Astrocyte (in vitro differentiated cells and primary cell): ENCODE results near the gene COG5. TPM values are rescaled to one million over a fixed set of nuclear protein-coding genes. Genes with fewer than 3 reads are reported as not detected.

Experiments
- DNase-seq: peaks from one replicate; pipeline ENCODE4 v3.0.0-alpha.2; 2010; ENCODE audit warnings: low read depth
- FAIRE-seq: peaks from 2 replicates; lab custom pipeline; 2011; peaks lifted over from hg19 to GRCh38; lab: Jason Lieb, UNC
- H2AFZ ChIP-seq: 2 replicates; pipeline ENCODE4 v1.6.0; 2012; ENCODE audit warnings: low read depth, low read length, inconsistent platforms
- H3K27ac ChIP-seq: 2 replicates; pipeline ENCODE4 v1.5.1; 2011; ENCODE audit warnings: low read depth, low read length, inconsistent platforms
- H3K27me3 ChIP-seq: 2 replicates; pipeline ENCODE4 v1.6.0; 2011; ENCODE audit warnings: low read length, inconsistent platforms; ENCODE audit not compliant: insufficient read depth
- H3K36me3 ChIP-seq: 2 replicates; pipeline ENCODE4 v1.5.1; 2011; ENCODE audit warnings: low read length, inconsistent platforms; ENCODE audit not compliant: insufficient read depth
- H3K4me1 ChIP-seq: 2 replicates; pipeline ENCODE4 v1.5.1; 2011; ENCODE audit warnings: low read length, inconsistent platforms; ENCODE audit not compliant: insufficient read depth
- H3K4me2 ChIP-seq: 2 replicates; pipeline ENCODE4 v1.6.0; 2012; ENCODE audit warnings: low read length, inconsistent platforms
- H3K4me3 ChIP-seq: 2 replicates; pipeline ENCODE4 v1.5.1; 2011; ENCODE audit warnings: low read depth, mild to moderate bottlenecking, low read length, inconsistent platforms; ENCODE audit not compliant: insufficient read depth
- H3K79me2 ChIP-seq: 2 replicates; pipeline ENCODE4 v1.6.0; 2012; ENCODE audit warnings: mild to moderate bottlenecking, low read length, inconsistent platforms; ENCODE audit not compliant: insufficient read depth
- H3K9ac ChIP-seq: 2 replicates; pipeline ENCODE4 v1.6.0; 2012; ENCODE audit warnings: mild to moderate bottlenecking, low read length, inconsistent platforms
- H3K9me3 ChIP-seq: 2 replicates; pipeline ENCODE4 v1.5.1; 2012; ENCODE audit warnings: low read depth, mild to moderate bottlenecking, low read length, inconsistent platforms; ENCODE audit not compliant: insufficient read depth
- H4K20me1 ChIP-seq: 2 replicates; pipeline ENCODE4 v1.6.0; 2012; ENCODE audit warnings: low read length, inconsistent platforms; ENCODE audit not compliant: insufficient read depth
- H3K27ac Mint-ChIP-seq: one replicate; pipeline ENCODE4 v1.8.0; 2021; ENCODE audit warnings: mild to moderate bottlenecking, mixed read lengths; ENCODE audit not compliant: unreplicated experiment
- H3K27me3 Mint-ChIP-seq: one replicate; pipeline ENCODE4 v1.8.0; 2021; ENCODE audit warnings: low read depth, mixed read lengths; ENCODE audit not compliant: unreplicated experiment
- H3K36me3 Mint-ChIP-seq: one replicate; pipeline ENCODE4 v1.8.0; 2021; ENCODE audit warnings: low read depth, mixed read lengths; ENCODE audit not compliant: unreplicated experiment
- H3K4me1 Mint-ChIP-seq: one replicate; pipeline ENCODE4 v1.8.0; 2021; ENCODE audit warnings: low read depth, mixed read lengths; ENCODE audit not compliant: unreplicated experiment
- H3K4me3 Mint-ChIP-seq: one replicate; pipeline ENCODE4 v1.8.0; 2021; ENCODE audit warnings: mild to moderate bottlenecking, moderate library complexity, mixed read lengths; ENCODE audit not compliant: unreplicated experiment
- H3K9me3 Mint-ChIP-seq: one replicate; pipeline ENCODE4 v1.8.0; 2021; ENCODE audit warnings: mild to moderate bottlenecking, mixed read lengths; ENCODE audit not compliant: unreplicated experiment
- EZH2 ChIP-seq: IDR thresholded peaks from 2 replicates; pipeline ENCODE4 v1.6.1; 2012; ENCODE audit warnings: mild to moderate bottlenecking, low read length, inconsistent platforms; ENCODE audit not compliant: insufficient read depth
- total RNA-seq: library from RNA; stranded (reverse); gene quantifications from 2 replicates; pipeline ENCODE4 v1.2.1, GENCODE V29; 2021
- TF ChIP-seq, protein P1 (sequence below): IDR thresholded peaks from 2 replicates; pipeline ENCODE4 v1.5.1; 2011; ENCODE audit warnings: low read depth, mild to moderate bottlenecking, inconsistent platforms, low read length, moderate library complexity; ENCODE audit not compliant: insufficient read depth

COG5 gene
- total RNA-seq, 1 donor from 2014 or later = 57.1 TPM

- Mint-ChIP-seq H3K4me1 (peaks cover 21% of the 10 kb centered on the region), H3K4me3 (no peak overlapping the region), H3K9me3 (no peaks in the 10 kb centered on the region), H3K36me3 (peaks cover 7% of the 10 kb centered on the region), H3K27me3 (no peaks in the 10 kb centered on the region), H3K27ac (no peak overlapping the region)
- H3K4me2 ChIP-seq = no peak overlapping the region
- no peak overlapping the region for H3K4me3 ChIP-seq
- TF ChIP-seq EZH2 = no peak
- TF ChIP-seq, protein P1, sequence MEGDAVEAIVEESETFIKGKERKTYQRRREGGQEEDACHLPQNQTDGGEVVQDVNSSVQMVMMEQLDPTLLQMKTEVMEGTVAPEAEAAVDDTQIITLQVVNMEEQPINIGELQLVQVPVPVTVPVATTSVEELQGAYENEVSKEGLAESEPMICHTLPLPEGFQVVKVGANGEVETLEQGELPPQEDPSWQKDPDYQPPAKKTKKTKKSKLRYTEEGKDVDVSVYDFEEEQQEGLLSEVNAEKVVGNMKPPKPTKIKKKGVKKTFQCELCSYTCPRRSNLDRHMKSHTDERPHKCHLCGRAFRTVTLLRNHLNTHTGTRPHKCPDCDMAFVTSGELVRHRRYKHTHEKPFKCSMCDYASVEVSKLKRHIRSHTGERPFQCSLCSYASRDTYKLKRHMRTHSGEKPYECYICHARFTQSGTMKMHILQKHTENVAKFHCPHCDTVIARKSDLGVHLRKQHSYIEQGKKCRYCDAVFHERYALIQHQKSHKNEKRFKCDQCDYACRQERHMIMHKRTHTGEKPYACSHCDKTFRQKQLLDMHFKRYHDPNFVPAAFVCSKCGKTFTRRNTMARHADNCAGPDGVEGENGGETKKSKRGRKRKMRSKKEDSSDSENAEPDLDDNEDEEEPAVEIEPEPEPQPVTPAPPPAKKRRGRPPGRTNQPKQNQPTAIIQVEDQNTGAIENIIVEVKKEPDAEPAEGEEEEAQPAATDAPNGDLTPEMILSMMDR = no peak
- no peaks in the 10 kb centered on the region for H3K9me3 ChIP-seq
- H3K27ac ChIP-seq = no peak overlapping the region
- H3K36me3 ChIP-seq = no peaks in the 10 kb centered on the region
- H3K27me3 ChIP-seq = no peaks in the 10 kb centered on the region
- no peak for DNase-seq
- H3K79me2 ChIP-seq = no peaks in the 10 kb centered on the region
- H2AFZ ChIP-seq = no peak overlapping the region
- no peak for FAIRE-seq
- no peak overlapping the region for H3K9ac ChIP-seq
- no peaks in the 10 kb centered on the region for H4K20me1 ChIP-seq
- peaks cover 17% of the 10 kb centered on the region for H3K4me1 ChIP-seq
Measured at GRCh38 chr7:107390916-107391315, 172.8 kb downstream of the COG5 start.

DNA sequence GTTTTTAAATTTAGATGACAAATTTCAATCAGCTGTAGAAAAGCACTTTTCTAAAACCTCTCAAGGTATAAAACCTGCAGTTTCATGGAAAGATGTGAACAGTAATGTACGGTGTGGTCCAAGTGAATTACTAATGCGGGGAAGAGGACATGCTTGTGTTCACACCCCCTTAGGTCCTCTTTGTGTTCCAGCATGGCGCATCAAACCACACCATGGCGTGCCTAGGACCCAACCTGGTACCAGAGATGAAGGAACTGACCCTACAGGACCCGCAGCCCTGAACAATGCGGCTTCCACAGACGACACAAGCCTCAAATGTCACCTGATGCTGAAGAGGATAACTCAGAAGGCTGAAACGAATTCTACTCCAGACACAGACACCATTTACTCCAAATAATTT lies 175.1 kb downstream of the COG5 start:
- Histone ChIP-seq H4K20me1 (no peaks in the 10 kb centered on the region), H3K4me1 (peaks cover 14% of the 10 kb centered on the region), H3K27me3 (no peaks in the 10 kb centered on the region), H3K36me3 (no peaks in the 10 kb centered on the region), H3K4me3 (no peak overlapping the region), H2AFZ (no peak overlapping the region), H3K9ac (no peak overlapping the region), H3K27ac (no peak overlapping the region), H3K4me2 (no peak overlapping the region), H3K79me2 (no peaks in the 10 kb centered on the region), H3K9me3 (no peaks in the 10 kb centered on the region)
- Mint-ChIP-seq H3K4me1 (peaks cover 13% of the 10 kb centered on the region), H3K4me3 (no peak overlapping the region), H3K27ac (no peak overlapping the region), H3K9me3 (peaks cover 5% of the 10 kb centered on the region), H3K27me3 (no peaks in the 10 kb centered on the region), H3K36me3 (peaks cover 11% of the 10 kb centered on the region)
- TF ChIP-seq EZH2 = no peak
- TF ChIP-seq, protein P1 = no peak
- FAIRE-seq = no peak
- DNase-seq = no peak

DNA sequence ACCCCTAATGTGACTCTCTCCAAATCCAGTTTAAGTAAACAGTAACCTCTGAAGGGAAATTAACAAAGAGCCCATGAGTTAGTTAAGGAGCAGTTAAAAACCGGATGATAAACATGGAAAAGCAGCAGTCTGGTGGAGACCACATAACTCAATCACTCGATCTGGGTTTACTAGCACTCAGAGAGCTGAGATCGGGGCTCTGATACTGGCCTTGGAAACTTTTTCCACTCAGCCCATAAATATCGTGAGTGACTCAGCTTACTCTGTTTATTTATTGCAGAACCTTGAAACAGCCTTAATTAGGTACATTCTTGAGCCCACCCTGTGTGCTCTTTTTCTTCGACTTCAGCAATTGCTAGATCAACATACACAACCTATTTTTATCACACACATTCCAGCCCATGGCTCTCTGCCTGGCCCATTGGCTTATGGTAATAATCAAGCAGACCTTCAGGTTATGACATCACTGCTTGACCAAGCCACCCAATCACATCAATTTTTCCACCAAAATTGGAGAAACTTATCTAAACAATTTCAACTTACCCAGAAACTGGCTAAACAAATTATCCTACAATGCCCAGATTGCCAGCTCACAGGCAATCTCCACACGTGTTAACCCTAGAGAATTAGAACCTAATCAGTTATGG lies 176.0 kb downstream of the COG5 start:
- H3K4me3 Mint-ChIP-seq = no peak overlapping the region
- DNase-seq (peak; percentile 87), FAIRE-seq (no peak)
- Histone ChIP-seq H4K20me1 (no peaks in the 10 kb centered on the region), H3K9me3 (no peaks in the 10 kb centered on the region), H3K4me1 (peaks cover 14% of the 10 kb centered on the region), H3K4me3 (no peak overlapping the region), H3K79me2 (no peaks in the 10 kb centered on the region), H2AFZ (no peak overlapping the region), H3K27me3 (no peaks in the 10 kb centered on the region), H3K36me3 (no peaks in the 10 kb centered on the region), H3K27ac (peak overlapping the region; percentile 50), H3K9ac (no peak overlapping the region), H3K4me2 (peak overlapping the region; percentile 49)
- H3K9me3 Mint-ChIP-seq = peaks cover 5% of the 10 kb centered on the region
- H3K36me3 Mint-ChIP-seq = peaks cover 9% of the 10 kb centered on the region
- TF ChIP-seq EZH2 = no peak
- TF ChIP-seq, protein P1 = no peak
- H3K27ac Mint-ChIP-seq = no peak overlapping the region
- H3K27me3 Mint-ChIP-seq = no peaks in the 10 kb centered on the region
- H3K4me1 Mint-ChIP-seq = peaks cover 13% of the 10 kb centered on the region
